HUES64 (cell line): Measurements from ENCODE around the gene ZNF470.

Experiments
- H3K27ac ChIP-seq: 2 replicates; pipeline ENCODE4 v1.7.0; 2013; ENCODE audit warnings: low read depth, low read length, inconsistent platforms
- H3K27me3 ChIP-seq: 2 replicates; pipeline ENCODE4 v1.6.1; 2013; ENCODE audit warnings: mild to moderate bottlenecking, low read length; ENCODE audit not compliant: insufficient read depth
- H3K36me3 ChIP-seq: 2 replicates; pipeline ENCODE4 v1.6.1; 2013; ENCODE audit warnings: mild to moderate bottlenecking, low read length; ENCODE audit not compliant: insufficient read depth
- H3K4me1 ChIP-seq: 2 replicates; pipeline ENCODE4 v1.6.1; 2013; ENCODE audit warnings: mild to moderate bottlenecking, low read length, moderate library complexity; ENCODE audit not compliant: insufficient read depth
- H3K4me3 ChIP-seq: 2 replicates; pipeline ENCODE4 v1.5.1; 2013; ENCODE audit warnings: mild to moderate bottlenecking, low read length, moderate library complexity
- H3K9ac ChIP-seq: 2 replicates; pipeline ENCODE4 v1.6.1; 2013; ENCODE audit warnings: mild to moderate bottlenecking, low read depth, low read length
- H3K9me3 ChIP-seq: 2 replicates; pipeline ENCODE4 v1.6.1; 2013; ENCODE audit warnings: low read depth, low read length; ENCODE audit not compliant: insufficient read depth
- WGBS: fragments of 150-250, 120-280 bp; methylation state at CpG from one replicate; pipeline ENCODE4 v1.1.7; 2013; ENCODE audit warnings: missing lambda C conversion rate; 5-methylcytosine and 5-hydroxymethylcytosine counted together

ZNF470 gene

GRCh38 chr19:56608274-56608964, 41.2 kb downstream of the ZNF470 start:
- H3K27me3 ChIP-seq = no peaks in the 10 kb centered on the region
- H3K9ac ChIP-seq = no peak overlapping the region
- no peak overlapping the region for H3K4me3 ChIP-seq
- H3K4me1 ChIP-seq = no peaks in the 10 kb centered on the region
- no peak overlapping the region for H3K27ac ChIP-seq
- 97% methylated on average over 8 of the region's 8 CpGs for WGBS
- peaks cover 72% of the 10 kb centered on the region for H3K9me3 ChIP-seq
- peaks cover 14% of the 10 kb centered on the region for H3K36me3 ChIP-seq

- 85% methylated on average over 8 of the region's 8 CpGs for WGBS
- no peaks in the 10 kb centered on the region for H3K4me1 ChIP-seq
- peaks cover 25% of the 10 kb centered on the region for H3K36me3 ChIP-seq
- H3K4me3 ChIP-seq = no peak overlapping the region
- no peak overlapping the region for H3K27ac ChIP-seq
- H3K9ac ChIP-seq = no peak overlapping the region
- peaks cover 71% of the 10 kb centered on the region for H3K9me3 ChIP-seq
- H3K27me3 ChIP-seq = no peaks in the 10 kb centered on the region
Observed at GRCh38 chr19:56611288-56611687, 44.0 kb downstream of the ZNF470 start.

- Histone ChIP-seq H3K27me3 (no peaks in the 10 kb centered on the region), H3K4me1 (no peaks in the 10 kb centered on the region), H3K9me3 (peaks cover 74% of the 10 kb centered on the region), H3K4me3 (no peak overlapping the region), H3K9ac (no peak overlapping the region), H3K36me3 (peaks cover 29% of the 10 kb centered on the region), H3K27ac (no peak overlapping the region; the same call in 1 of the 2 replicates)
- 96% methylated on average over 2 of the region's 2 CpGs for WGBS
Observed at GRCh38 chr19:56612737-56613136, 45.5 kb downstream of the ZNF470 start.

- WGBS = 92% methylated on average over 5 of the region's 5 CpGs
- Histone ChIP-seq H3K36me3 (peaks cover 29% of the 10 kb centered on the region), H3K9me3 (peaks cover 80% of the 10 kb centered on the region), H3K4me1 (no peaks in the 10 kb centered on the region), H3K4me3 (no peak overlapping the region), H3K9ac (no peak overlapping the region), H3K27ac (no peak overlapping the region), H3K27me3 (no peaks in the 10 kb centered on the region)
Observed at GRCh38 chr19:56613639-56614038, 46.4 kb downstream of the ZNF470 start.

- peaks cover 44% of the 10 kb centered on the region for H3K36me3 ChIP-seq
- H3K27me3 ChIP-seq = no peaks in the 10 kb centered on the region
- H3K9ac ChIP-seq = no peak overlapping the region
- H3K9me3 ChIP-seq = peaks cover 83% of the 10 kb centered on the region
- H3K4me3 ChIP-seq = no peak overlapping the region
- H3K4me1 ChIP-seq = no peaks in the 10 kb centered on the region
- 97% methylated on average over 8 of the region's 8 CpGs for WGBS
- no peak overlapping the region for H3K27ac ChIP-seq
Observed at GRCh38 chr19:56617531-56617930, 50.3 kb downstream of the ZNF470 start.

- H3K27me3 ChIP-seq = no peaks in the 10 kb centered on the region
- H3K4me3 ChIP-seq = no peak overlapping the region
- H3K9ac ChIP-seq = no peak overlapping the region
- WGBS = 85% methylated on average over 8 of the region's 8 CpGs
- no peak overlapping the region for H3K27ac ChIP-seq
- H3K36me3 ChIP-seq = peaks cover 45% of the 10 kb centered on the region
- H3K9me3 ChIP-seq = peaks cover 81% of the 10 kb centered on the region
- H3K4me1 ChIP-seq = no peaks in the 10 kb centered on the region
Observed at GRCh38 chr19:56619121-56619520, 51.9 kb downstream of the ZNF470 start.

GRCh38 chr19:56622374-56622773, 55.1 kb downstream of the ZNF470 start:
- H3K9ac ChIP-seq = no peak overlapping the region
- peaks cover 47% of the 10 kb centered on the region for H3K36me3 ChIP-seq
- no peaks in the 10 kb centered on the region for H3K4me1 ChIP-seq
- peaks cover 80% of the 10 kb centered on the region for H3K9me3 ChIP-seq
- H3K4me3 ChIP-seq = no peak overlapping the region
- no peak overlapping the region for H3K27ac ChIP-seq
- no peaks in the 10 kb centered on the region for H3K27me3 ChIP-seq
- 98% methylated on average over 37 of the region's 37 CpGs for WGBS

GRCh38 chr19:56623006-56623405, 55.7 kb downstream of the ZNF470 start:
- no peaks in the 10 kb centered on the region for H3K4me1 ChIP-seq
- H3K9ac ChIP-seq = no peak overlapping the region
- H3K9me3 ChIP-seq = peaks cover 78% of the 10 kb centered on the region
- no peak overlapping the region for H3K27ac ChIP-seq
- H3K36me3 ChIP-seq = peaks cover 45% of the 10 kb centered on the region
- H3K27me3 ChIP-seq = no peaks in the 10 kb centered on the region
- no peak overlapping the region for H3K4me3 ChIP-seq
- whole genome bisulfite sequencing = 89% methylated on average over 9 of the region's 9 CpGs

GRCh38 chr19:56625708-56626107, 58.4 kb downstream of the ZNF470 start:
- H3K27ac ChIP-seq = no peak overlapping the region
- peaks cover 44% of the 10 kb centered on the region for H3K36me3 ChIP-seq
- no peak overlapping the region for H3K4me3 ChIP-seq
- H3K27me3 ChIP-seq = no peaks in the 10 kb centered on the region
- no peaks in the 10 kb centered on the region for H3K4me1 ChIP-seq
- no peak overlapping the region for H3K9ac ChIP-seq
- WGBS = 95% methylated on average over 8 of the region's 9 CpGs
- peaks cover 82% of the 10 kb centered on the region for H3K9me3 ChIP-seq

GRCh38 chr19:56633021-56633420, 65.8 kb downstream of the ZNF470 start:
- WGBS = 35% methylated on average over 1 of the region's 1 CpG
- Histone ChIP-seq H3K27ac (no peak overlapping the region), H3K4me1 (no peaks in the 10 kb centered on the region), H3K36me3 (no peaks in the 10 kb centered on the region), H3K4me3 (no peak overlapping the region), H3K9ac (no peak overlapping the region), H3K27me3 (no peaks in the 10 kb centered on the region), H3K9me3 (peaks cover 84% of the 10 kb centered on the region)

GRCh38 chr19:56637976-56638555, 70.8 kb downstream of the ZNF470 start:
- peaks cover 75% of the 10 kb centered on the region for H3K9me3 ChIP-seq

More at GRCh38 chr19:56637976-56638555, 70.8 kb downstream of the ZNF470 start:
- Histone ChIP-seq H3K27me3 (no peaks in the 10 kb centered on the region), H3K36me3 (no peaks in the 10 kb centered on the region), H3K4me3 (no peak overlapping the region), H3K27ac (no peak overlapping the region), H3K9ac (no peak overlapping the region), H3K4me1 (no peaks in the 10 kb centered on the region)
- WGBS = 52% methylated on average over 21 of the region's 21 CpGs
